Neuronal stem cell (in vitro differentiated cells): ENCODE results near the gene RNF111.
"Not testable (repeated sequence)": the region's sequence is repeated elsewhere in the genome, so short reads cannot be mapped to it uniquely, and the experiment has no call there.

Source experiments
- DNase-seq: peaks from one replicate; pipeline ENCODE4 v3.0.0-alpha.2; 2013; ENCODE audit warnings: low spot score
- H2AFZ ChIP-seq: one replicate; pipeline ENCODE4 v1.6.1; 2013; ENCODE audit warnings: mild to moderate bottlenecking, low read length, inconsistent platforms
- H2AK5ac ChIP-seq: 2 replicates; pipeline ENCODE4 v1.6.1; 2013; ENCODE audit warnings: low read depth, mild to moderate bottlenecking, inconsistent platforms, low read length, moderate library complexity, mixed read lengths
- H2BK120ac ChIP-seq: 2 replicates; pipeline ENCODE4 v1.6.1; 2013; ENCODE audit warnings: low read depth, mild to moderate bottlenecking, inconsistent platforms, low read length, moderate library complexity, mixed read lengths
- H2BK12ac ChIP-seq: one replicate; pipeline ENCODE4 v1.6.1; 2013; ENCODE audit warnings: low read length, inconsistent platforms
- H2BK15ac ChIP-seq: 2 replicates; pipeline ENCODE4 v1.6.1; 2013; ENCODE audit warnings: mild to moderate bottlenecking, low read length, inconsistent platforms, mixed read lengths
- H2BK5ac ChIP-seq: one replicate; pipeline ENCODE4 v1.6.1; 2013; ENCODE audit warnings: inconsistent platforms, mild to moderate bottlenecking, low read length, moderate library complexity
- H3K14ac ChIP-seq: one replicate; pipeline ENCODE4 v1.6.1; 2013; ENCODE audit warnings: low read length, inconsistent platforms
- H3K18ac ChIP-seq: 2 replicates; pipeline ENCODE4 v1.6.1; 2013; ENCODE audit warnings: low read length, inconsistent platforms
- H3K23ac ChIP-seq: 2 replicates; pipeline ENCODE4 v1.6.1; 2013; ENCODE audit warnings: low read depth, mild to moderate bottlenecking, mixed read lengths, low read length, inconsistent platforms; ENCODE audit not compliant: poor library complexity
- H3K27ac ChIP-seq: replicated peaks from 3 replicates; pipeline ENCODE4 v1.5.1; 2013; ENCODE audit warnings: low read length, inconsistent platforms
- H3K27me3 ChIP-seq, 3 experiments: 2 replicates each; pipeline ENCODE4 v1.6.1; 2013; ENCODE audit warnings: low read length in 3 of 3, mild to moderate bottlenecking in 2 of 3, inconsistent platforms in 1 of 3, low read depth in 1 of 3, mixed read lengths in 1 of 3, moderate library complexity in 1 of 3; ENCODE audit not compliant: control insufficient read depth in 3 of 3, insufficient read depth in 3 of 3
- H3K36me3 ChIP-seq, 2 donors: replicated peaks in 1 of 2; 2 replicates each; pipeline ENCODE4 v1.6.1; 2013; ENCODE audit warnings: low read length in 2 of 2; ENCODE audit not compliant: control insufficient read depth in 2 of 2, insufficient read depth in 2 of 2
- H3K4ac ChIP-seq: 2 replicates; pipeline ENCODE4 v1.6.1; 2013; ENCODE audit warnings: inconsistent platforms, mild to moderate bottlenecking, low read length, moderate library complexity
- H3K4me1 ChIP-seq, 2 donors: 1 replicate in 1 of 2; 2 replicates in 1 of 2; pipeline ENCODE4 v1.6.1; 2013; ENCODE audit warnings: low read length in 2 of 2, low read depth in 1 of 2; ENCODE audit not compliant: control insufficient read depth in 2 of 2, insufficient read depth in 1 of 2
- H3K4me2 ChIP-seq: one replicate; pipeline ENCODE4 v1.6.1; 2013; ENCODE audit warnings: mild to moderate bottlenecking, low read length, inconsistent platforms; ENCODE audit not compliant: insufficient read depth, poor library complexity, severe bottlenecking
- H3K4me3 ChIP-seq, 2 donors: 2 replicates each; pipeline ENCODE4 v1.5.1; 2013; ENCODE audit warnings: low read length in 2 of 2, mild to moderate bottlenecking in 2 of 2, inconsistent platforms in 1 of 2, moderate library complexity in 1 of 2
- H3K79me1 ChIP-seq: one replicate; pipeline ENCODE4 v1.6.1; 2013; ENCODE audit warnings: low read depth, mild to moderate bottlenecking, inconsistent platforms, low read length, moderate library complexity
- H3K9ac ChIP-seq: one replicate; pipeline ENCODE4 v1.6.1; 2013; ENCODE audit warnings: mild to moderate bottlenecking, low read depth, low read length, inconsistent platforms; ENCODE audit not compliant: poor library complexity
- H3K9me3 ChIP-seq, 2 donors: replicated peaks in 1 of 2; 2 replicates each; pipeline versions ENCODE3 to v1.6.1; 2013; ENCODE audit warnings: low read length in 2 of 2, mild to moderate bottlenecking in 2 of 2, inconsistent platforms in 1 of 2, low read depth in 1 of 2, mixed read lengths in 1 of 2, moderate library complexity in 1 of 2; ENCODE audit not compliant: control insufficient read depth in 2 of 2, insufficient read depth in 1 of 2
- H4K8ac ChIP-seq: one replicate; pipeline ENCODE4 v1.6.1; 2013; ENCODE audit warnings: low read depth, mild to moderate bottlenecking, inconsistent platforms, low read length, moderate library complexity
- H4K91ac ChIP-seq: one replicate; pipeline ENCODE4 v1.6.1; 2013; ENCODE audit warnings: low read length, low read depth, mild to moderate bottlenecking, inconsistent platforms; ENCODE audit not compliant: poor library complexity
- WGBS, 2 donors: extraction: QIAGEN DNeasy Blood & Tissue Kit; methylation state at CpG; one replicate each; pipeline ENCODE4 v1.1.7; 2013; ENCODE audit warnings: missing lambda C conversion rate in 2 of 2, mixed read lengths in 1 of 2; ENCODE audit not compliant: insufficient read length in 2 of 2, insufficient replicate concordance in 1 of 2; ENCODE audit errors: extremely low coverage in 2 of 2; 5-methylcytosine and 5-hydroxymethylcytosine counted together

The RNF111 gene

DNA sequence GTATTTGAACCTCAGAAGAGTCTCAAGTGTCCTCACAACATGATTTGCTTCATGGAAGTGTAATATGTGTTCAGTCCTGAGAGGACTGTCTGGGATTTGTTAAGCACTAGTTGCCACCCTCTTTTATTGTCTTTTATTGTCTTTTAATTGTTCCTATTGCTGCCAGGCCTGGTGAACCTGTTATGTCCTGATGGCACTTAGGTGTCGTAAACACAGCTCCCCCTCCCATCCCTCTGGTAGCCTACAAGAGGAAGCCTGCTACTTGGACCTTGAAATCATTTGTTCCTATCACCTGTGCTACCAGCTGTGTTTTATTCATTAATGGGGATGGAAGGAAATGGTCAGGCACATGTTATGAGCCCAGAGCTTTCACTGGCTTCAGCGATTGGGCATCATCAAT lies 136.8 kb downstream of the RNF111 start:
- H3K18ac ChIP-seq, result no peak overlapping the region
- H2AK5ac ChIP-seq, result no peak overlapping the region
- H2BK15ac ChIP-seq, result no peak overlapping the region
- H3K79me1 ChIP-seq, result no peaks in the 10 kb centered on the region
- H4K91ac ChIP-seq, result no peak overlapping the region
- H3K9ac ChIP-seq, result no peak overlapping the region
- no peak overlapping the region for H3K14ac ChIP-seq
- no peak overlapping the region for H2BK12ac ChIP-seq
- no peak overlapping the region for H3K4me2 ChIP-seq
- peaks cover 0 to 19% of the 10 kb centered on the region in 2 donors for H3K9me3 ChIP-seq
- no CpG with 5 or more reads among the region's 2 CpGs for WGBS, 2 donors
- no peak overlapping the region for H2BK5ac ChIP-seq
- H3K4me3 ChIP-seq, result no peak overlapping the region
- H3K27ac ChIP-seq, result no peak overlapping the region
- peaks cover 36 to 92% of the 10 kb centered on the region in 2 donors for H3K36me3 ChIP-seq
- no peaks in the 10 kb centered on the region for H3K27me3 ChIP-seq
- H4K8ac ChIP-seq, result no peak overlapping the region
- no peak overlapping the region for H2BK120ac ChIP-seq
- H2AFZ ChIP-seq, result no peak overlapping the region
- no peak overlapping the region for H3K23ac ChIP-seq
- no peak overlapping the region for H3K4ac ChIP-seq
- no peaks in the 10 kb centered on the region for H3K4me1 ChIP-seq
- no peak for DNase-seq

DNA sequence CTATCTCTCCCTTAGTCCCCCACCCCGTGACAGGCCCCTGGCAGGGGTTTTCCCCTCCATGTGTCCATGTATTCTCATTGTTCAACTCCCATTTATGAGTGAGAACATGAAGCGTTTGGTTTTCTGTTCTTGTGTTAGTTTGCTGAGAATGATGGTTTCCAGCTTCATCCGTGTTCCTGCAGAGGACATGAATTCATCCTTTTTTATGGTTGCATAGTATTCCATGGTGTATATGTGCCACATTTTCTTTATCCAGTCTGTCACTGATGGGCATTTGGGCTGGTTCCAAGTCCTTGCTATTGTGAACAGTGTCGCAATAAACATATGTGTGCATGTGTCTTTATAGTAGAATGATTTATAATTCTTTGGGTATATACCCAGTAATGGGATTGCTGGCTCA lies 138.2 kb downstream of the RNF111 start:
- not testable (repeated sequence) for H3K4me3 ChIP-seq, H4K91ac ChIP-seq, H2AK5ac ChIP-seq, DNase-seq, H3K4me1 ChIP-seq, H4K8ac ChIP-seq, H3K79me1 ChIP-seq, H3K9ac ChIP-seq, H2AFZ ChIP-seq, H3K23ac ChIP-seq, H3K18ac ChIP-seq, H3K27ac ChIP-seq, H2BK12ac ChIP-seq, H2BK5ac ChIP-seq, H3K4ac ChIP-seq, H3K14ac ChIP-seq, H3K27me3 ChIP-seq, H3K4me2 ChIP-seq, H2BK15ac ChIP-seq, H2BK120ac ChIP-seq
- Histone ChIP-seq H3K9me3 (peaks cover 0 to 32% of the 10 kb centered on the region in 2 donors), H3K36me3 (peaks cover 31 to 92% of the 10 kb centered on the region in 2 donors)
- no CpG with 5 or more reads among the region's 4 CpGs for WGBS, 2 donors

DNA sequence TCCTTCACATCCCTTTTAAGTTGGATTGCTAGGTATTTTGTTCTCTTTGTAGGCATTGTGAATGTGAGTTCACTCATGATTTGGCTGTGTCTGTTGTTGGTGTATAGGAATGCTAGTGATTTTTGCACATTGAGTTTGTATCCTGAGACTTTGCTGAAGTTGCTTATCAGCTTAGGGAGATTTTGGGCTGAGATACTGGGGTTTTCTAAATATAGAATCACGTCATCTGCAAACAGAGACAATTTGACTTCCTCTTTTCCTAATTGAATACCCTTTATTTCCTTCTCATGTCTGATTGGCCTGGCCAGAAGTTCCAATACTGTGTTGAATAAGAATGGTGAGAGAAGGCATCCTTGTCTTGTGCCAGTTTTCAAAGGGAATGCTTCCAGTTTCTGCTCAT lies 139.8 kb downstream of the RNF111 start:
- not testable (repeated sequence) for H3K9ac ChIP-seq, H3K18ac ChIP-seq, H4K91ac ChIP-seq, H3K27ac ChIP-seq, H4K8ac ChIP-seq, H2BK5ac ChIP-seq, H2BK120ac ChIP-seq, H3K23ac ChIP-seq, H2BK15ac ChIP-seq, H3K4me1 ChIP-seq, H2AK5ac ChIP-seq, H2BK12ac ChIP-seq, H3K4me2 ChIP-seq, DNase-seq, H3K14ac ChIP-seq, H3K27me3 ChIP-seq, H3K79me1 ChIP-seq, H2AFZ ChIP-seq, H3K4me3 ChIP-seq, H3K4ac ChIP-seq
- H3K36me3 ChIP-seq, result peaks cover 36 to 95% of the 10 kb centered on the region in 2 donors
- peaks cover 0 to 32% of the 10 kb centered on the region in 2 donors for H3K9me3 ChIP-seq
- WGBS, 2 donors, result no CpG with 5 or more reads among the region's 1 CpG

DNA sequence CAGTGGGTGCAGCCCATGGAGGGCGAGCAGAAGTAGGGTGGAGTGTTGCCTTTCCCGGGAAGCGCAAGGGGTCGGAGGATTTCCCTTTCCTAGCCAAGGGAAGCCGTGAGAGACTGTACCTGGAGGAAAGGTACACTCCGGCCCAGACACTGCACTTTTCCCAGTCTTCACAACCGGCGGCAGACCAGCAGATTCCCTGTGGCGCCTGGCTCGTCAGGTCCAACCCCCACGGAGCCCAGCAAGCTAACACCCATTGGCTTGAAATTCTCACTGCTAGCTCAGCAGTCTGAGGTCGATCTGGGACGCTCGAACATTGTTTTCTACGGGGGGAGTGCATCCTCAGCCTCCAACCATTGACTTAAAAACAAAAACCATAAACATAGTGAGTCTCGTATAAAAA lies 144.0 kb downstream of the RNF111 start:
- Histone ChIP-seq H2AK5ac (no peak overlapping the region), H3K4me1 (no peaks in the 10 kb centered on the region), H3K27me3 (no peaks in the 10 kb centered on the region), H3K14ac (no peak overlapping the region), H3K36me3 (peaks cover 23 to 96% of the 10 kb centered on the region in 2 donors), H2BK5ac (no peak overlapping the region), H3K9me3 (peaks cover 0 to 23% of the 10 kb centered on the region in 2 donors), H2BK15ac (no peak overlapping the region), H2BK12ac (no peak overlapping the region), H3K9ac (no peak overlapping the region), H3K18ac (no peak overlapping the region), H3K4me3 (no peak overlapping the region), H2AFZ (no peak overlapping the region), H3K4me2 (no peak overlapping the region), H2BK120ac (no peak overlapping the region), H4K91ac (no peak overlapping the region), H3K23ac (no peak overlapping the region), H3K4ac (no peak overlapping the region), H4K8ac (no peak overlapping the region), H3K27ac (no peak overlapping the region), H3K79me1 (peaks cover 3% of the 10 kb centered on the region)
- no CpG with 5 or more reads among the region's 16 CpGs for WGBS, 2 donors
- no peak for DNase-seq
